OCI-LY3 (cell line): Measurements from ENCODE around the gene RNF144B.

Experiments used
- EZH2phosphoT487 ChIP-seq: fragments of 200-600 bp; shearing (Covaris generic); IDR thresholded peaks from 2 replicates; pipeline ENCODE4 v1.6.1; 2018; ENCODE audit warnings: antibody characterized with exemption, mixed run types, low read depth
- TF ChIP-seq, protein P1 (sequence below): fragments of 200-600, 300-600 bp; sonication (generic); IDR thresholded peaks from 2 replicates; pipeline ENCODE4 v1.5.1; 2014; ENCODE audit warnings: antibody characterized with exemption, low read length, low read depth

DNA sequence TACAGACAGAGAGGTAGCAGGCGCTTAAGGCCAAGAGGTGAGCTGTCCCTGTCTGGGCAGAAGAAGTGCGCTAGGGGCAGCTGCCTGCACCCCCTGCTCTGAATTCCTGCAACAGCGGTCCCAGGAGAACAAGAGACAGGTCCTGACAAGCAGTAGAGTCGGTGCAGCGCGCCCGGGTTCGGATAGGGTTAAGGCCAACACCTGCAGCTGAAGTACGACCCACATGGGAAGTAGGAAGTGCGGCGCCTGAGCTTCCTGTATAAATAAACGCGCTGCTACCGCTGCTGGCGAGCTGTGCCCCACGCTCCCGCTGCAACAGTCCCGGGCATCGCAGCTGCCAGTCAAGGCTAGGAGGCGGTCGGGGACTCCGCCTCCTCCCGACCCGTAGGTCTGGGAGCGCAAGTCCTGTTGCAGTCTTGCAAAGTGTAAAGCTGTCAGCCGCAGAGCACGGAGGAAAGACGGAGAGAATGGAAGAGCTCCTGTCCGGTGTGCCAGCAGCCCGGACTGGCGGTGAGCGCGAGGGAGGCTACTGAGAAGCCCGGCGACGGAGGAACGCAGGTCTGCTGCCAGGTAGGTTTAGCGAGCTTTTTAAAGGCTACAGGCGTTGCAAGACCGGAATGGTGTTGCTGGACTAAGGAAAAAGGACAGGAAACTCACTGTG, at the start of gene RNF144B:
- TF ChIP-seq, protein P1, sequence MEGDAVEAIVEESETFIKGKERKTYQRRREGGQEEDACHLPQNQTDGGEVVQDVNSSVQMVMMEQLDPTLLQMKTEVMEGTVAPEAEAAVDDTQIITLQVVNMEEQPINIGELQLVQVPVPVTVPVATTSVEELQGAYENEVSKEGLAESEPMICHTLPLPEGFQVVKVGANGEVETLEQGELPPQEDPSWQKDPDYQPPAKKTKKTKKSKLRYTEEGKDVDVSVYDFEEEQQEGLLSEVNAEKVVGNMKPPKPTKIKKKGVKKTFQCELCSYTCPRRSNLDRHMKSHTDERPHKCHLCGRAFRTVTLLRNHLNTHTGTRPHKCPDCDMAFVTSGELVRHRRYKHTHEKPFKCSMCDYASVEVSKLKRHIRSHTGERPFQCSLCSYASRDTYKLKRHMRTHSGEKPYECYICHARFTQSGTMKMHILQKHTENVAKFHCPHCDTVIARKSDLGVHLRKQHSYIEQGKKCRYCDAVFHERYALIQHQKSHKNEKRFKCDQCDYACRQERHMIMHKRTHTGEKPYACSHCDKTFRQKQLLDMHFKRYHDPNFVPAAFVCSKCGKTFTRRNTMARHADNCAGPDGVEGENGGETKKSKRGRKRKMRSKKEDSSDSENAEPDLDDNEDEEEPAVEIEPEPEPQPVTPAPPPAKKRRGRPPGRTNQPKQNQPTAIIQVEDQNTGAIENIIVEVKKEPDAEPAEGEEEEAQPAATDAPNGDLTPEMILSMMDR: no peak
- TF ChIP-seq EZH2phosphoT487: no peak
